IPS-NIHi7 (cell line): ENCODE data around the gene ADCY1.

Experiments
- DNase-seq: peaks from one replicate; pipeline ENCODE4 v3.0.0; 2012; ENCODE audit warnings: mixed read lengths; ENCODE audit errors: extremely low spot score

Gene ADCY1

GRCh38 chr7:45576249-45576929 is 2.2 kb downstream of the ADCY1 start:
- DNase-seq, result no peak

GRCh38 chr7:45578022-45578421 is 3.9 kb downstream of the ADCY1 start:
- DNase-seq, result no peak

- no peak for DNase-seq
Observed at GRCh38 chr7:45578467-45578866, 4.3 kb downstream of the ADCY1 start.

- no peak for DNase-seq
Observed at GRCh38 chr7:45579391-45579801, 5.2 kb downstream of the ADCY1 start.

- DNase-seq, result no peak
Observed at GRCh38 chr7:45580053-45580872, 6.1 kb downstream of the ADCY1 start.

GRCh38 chr7:45581271-45581780 is 7.2 kb downstream of the ADCY1 start:
- DNase-seq, result no peak

- DNase-seq, result no peak
Observed at GRCh38 chr7:45582136-45582749, 8.1 kb downstream of the ADCY1 start.

GRCh38 chr7:45582868-45583277 is 8.7 kb downstream of the ADCY1 start:
- DNase-seq, result peak; percentile 57

GRCh38 chr7:45583296-45583695 is 9.1 kb downstream of the ADCY1 start:
- no peak for DNase-seq

- no peak for DNase-seq
Observed at GRCh38 chr7:45584261-45585210, 10.4 kb downstream of the ADCY1 start.

GRCh38 chr7:45585628-45586027 is 11.5 kb downstream of the ADCY1 start:
- no peak for DNase-seq

GRCh38 chr7:45586542-45587520 is 12.7 kb downstream of the ADCY1 start:
- no peak for DNase-seq

GRCh38 chr7:45588466-45588865 is 14.3 kb downstream of the ADCY1 start:
- DNase-seq, result no peak

GRCh38 chr7:45589061-45589460 is 14.9 kb downstream of the ADCY1 start:
- DNase-seq, result no peak

- no peak for DNase-seq
Observed at GRCh38 chr7:45589915-45590678, 15.9 kb downstream of the ADCY1 start.

- DNase-seq, result no peak
Observed at GRCh38 chr7:45590679-45591057, 16.5 kb downstream of the ADCY1 start.

GRCh38 chr7:45591101-45591906 is 17.1 kb downstream of the ADCY1 start:
- DNase-seq, result no peak

GRCh38 chr7:45592230-45592991 is 18.2 kb downstream of the ADCY1 start:
- DNase-seq, result no peak
